GM18508 (cell line): Measurements from ENCODE around the gene GALK2.
"Not testable (repeated sequence)": the region's sequence is repeated elsewhere in the genome, so short reads cannot be mapped to it uniquely, and the experiment has no call there.

Experiments
- ATAC-seq: cut with Tn5 transposase; IDR thresholded peaks from one replicate; pipeline ENCODE4 v1.9.1; 2021; ENCODE audit warnings: moderate number of reproducible peaks; ENCODE audit not compliant: insufficient read depth, unreplicated experiment

The GALK2 gene

GRCh38 chr15:49315391-49315823 is 145.4 kb downstream of the GALK2 start:
- no peak for ATAC-seq

- no peak for ATAC-seq
Measured at GRCh38 chr15:49320351-49320750, 150.3 kb downstream of the GALK2 start.

- no peak for ATAC-seq
Measured at GRCh38 chr15:49323207-49323606, 153.2 kb downstream of the GALK2 start.

GRCh38 chr15:49327927-49328326 is 157.9 kb downstream of the GALK2 start:
- no peak for ATAC-seq

GRCh38 chr15:49328941-49329340 is 158.9 kb downstream of the GALK2 start:
- ATAC-seq: no peak

- no peak for ATAC-seq
Measured at GRCh38 chr15:49330166-49330565, 160.1 kb downstream of the GALK2 start.

GRCh38 chr15:49331442-49331841 is 161.4 kb downstream of the GALK2 start:
- no peak for ATAC-seq

- no peak for ATAC-seq
Measured at GRCh38 chr15:49331951-49332350, 161.9 kb downstream of the GALK2 start.

- no peak for ATAC-seq
Measured at GRCh38 chr15:49339656-49340055, 169.6 kb downstream of the GALK2 start.

GRCh38 chr15:49343546-49343945 is 173.5 kb downstream of the GALK2 start:
- no peak for ATAC-seq

- ATAC-seq: not testable (repeated sequence)
Measured at GRCh38 chr15:49354439-49354838, 184.4 kb downstream of the GALK2 start.

GRCh38 chr15:49361370-49361769 is 191.3 kb downstream of the GALK2 start:
- ATAC-seq: no peak

GRCh38 chr15:49366496-49366895 is 196.4 kb downstream of the GALK2 start:
- ATAC-seq: no peak

GRCh38 chr15:49370782-49371181 is 200.7 kb downstream of the GALK2 start:
- no peak for ATAC-seq

- ATAC-seq: no peak
Measured at GRCh38 chr15:49372366-49372765, 202.3 kb downstream of the GALK2 start.

GRCh38 chr15:49379996-49380395 is 209.9 kb downstream of the GALK2 start:
- ATAC-seq: no peak

GRCh38 chr15:49380912-49381311 is 210.9 kb downstream of the GALK2 start:
- no peak for ATAC-seq
